Dendritic cell treated with granulocyte-macrophage colony-stimulating factor and Interleukin-4, amounts not matched to agents 40 ng/mL and 50 ng/mL, for 4 days (primary cell): ENCODE data around the gene PEX10.
"Not testable (repeated sequence)": the region's sequence is repeated elsewhere in the genome, so short reads cannot be mapped to it uniquely, and the experiment has no call there.

ENCODE experiments used
- H3K27ac Mint-ChIP-seq: one replicate; pipeline ENCODE4 v1.8.0; 2022; ENCODE audit warnings: mild to moderate bottlenecking, mixed read lengths
- H3K27me3 Mint-ChIP-seq: one replicate; pipeline ENCODE4 v1.8.0; 2022; ENCODE audit warnings: mild to moderate bottlenecking, mixed read lengths
- H3K36me3 Mint-ChIP-seq: one replicate; pipeline ENCODE4 v1.8.0; 2022; ENCODE audit warnings: low read depth, mixed read lengths
- H3K4me1 Mint-ChIP-seq: one replicate; pipeline ENCODE4 v1.8.0; 2022; ENCODE audit warnings: low read depth, mixed read lengths
- H3K4me3 Mint-ChIP-seq: one replicate; pipeline ENCODE4 v1.8.0; 2022; ENCODE audit warnings: mild to moderate bottlenecking, moderate library complexity, mixed read lengths
- H3K9me3 Mint-ChIP-seq: one replicate; pipeline ENCODE4 v1.8.0; 2022; ENCODE audit warnings: mixed read lengths
- intact Hi-C: fragments of 100-400 bp; cut with micrococcal nuclease; formaldehyde crosslinking; loops from one replicate; pipeline ENCODE4 v1.15.0; 2022

PEX10 gene

GRCh38 chr1:2412395-2412772 is at the start of gene PEX10:
Gene PEX10, minus strand, starts transcription at chr1:2412564. Its CDS starts 62 bp downstream, at chr1:2412502.
- Mint-ChIP-seq H3K27ac (peak within 1 kb of the TSS; percentile 79), H3K27me3 (peaks cover 35% of the 10 kb centered on the region), H3K36me3 (peaks cover 30% of the 10 kb centered on the region), H3K9me3 (no peaks in the 10 kb centered on the region), H3K4me1 (peaks cover 44% of the 10 kb centered on the region), H3K4me3 (peak within 1 kb of the TSS; percentile 81)
- intact Hi-C loops = no loop called here

GRCh38 chr1:2460996-2461751 is 48.8 kb upstream of the PEX10 start:
- intact Hi-C loops = no loop called here
- no peak overlapping the region for H3K27ac Mint-ChIP-seq

GRCh38 chr1:2460203-2460602 is 47.8 kb upstream of the PEX10 start:
- H3K4me1 Mint-ChIP-seq = no peaks in the 10 kb centered on the region
- H3K4me3 Mint-ChIP-seq = no peak overlapping the region
- H3K36me3 Mint-ChIP-seq = no peaks in the 10 kb centered on the region
- intact Hi-C loops = no loop called here
- no peak overlapping the region for H3K27ac Mint-ChIP-seq
- H3K9me3 Mint-ChIP-seq = no peaks in the 10 kb centered on the region
- peaks cover 2% of the 10 kb centered on the region for H3K27me3 Mint-ChIP-seq

More at GRCh38 chr1:2460996-2461751, 48.8 kb upstream of the PEX10 start:
- Mint-ChIP-seq H3K36me3 (no peaks in the 10 kb centered on the region), H3K4me3 (no peak overlapping the region), H3K27me3 (peaks cover 2% of the 10 kb centered on the region), H3K4me1 (no peaks in the 10 kb centered on the region), H3K9me3 (no peaks in the 10 kb centered on the region)

DNA sequence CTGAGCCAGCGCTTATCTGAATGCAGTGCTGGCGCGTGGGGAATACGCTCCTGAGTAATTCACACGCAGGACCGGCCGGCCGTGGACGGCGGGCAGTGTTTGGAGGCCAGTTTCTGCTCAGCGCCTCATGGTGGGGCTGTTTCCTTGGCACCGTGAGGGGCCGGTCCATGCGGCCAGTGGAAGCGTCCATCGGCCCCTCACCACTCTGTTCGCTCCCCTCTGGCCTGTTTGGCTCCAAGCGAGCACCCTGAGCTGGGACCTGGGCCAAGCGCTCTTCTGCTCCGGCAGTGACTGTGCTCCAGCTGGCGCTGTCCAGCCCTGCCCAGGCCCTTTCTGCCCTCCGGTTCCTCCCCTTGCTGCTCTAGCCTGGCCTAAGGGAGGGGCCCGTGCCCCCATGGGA is 47.4 kb upstream of the PEX10 start:
- no peaks in the 10 kb centered on the region for H3K9me3 Mint-ChIP-seq
- intact Hi-C loops = no loop called here
- H3K4me1 Mint-ChIP-seq = no peaks in the 10 kb centered on the region
- H3K36me3 Mint-ChIP-seq = no peaks in the 10 kb centered on the region
- H3K4me3 Mint-ChIP-seq = no peak overlapping the region
- H3K27ac Mint-ChIP-seq = no peak overlapping the region
- peaks cover 2% of the 10 kb centered on the region for H3K27me3 Mint-ChIP-seq

DNA sequence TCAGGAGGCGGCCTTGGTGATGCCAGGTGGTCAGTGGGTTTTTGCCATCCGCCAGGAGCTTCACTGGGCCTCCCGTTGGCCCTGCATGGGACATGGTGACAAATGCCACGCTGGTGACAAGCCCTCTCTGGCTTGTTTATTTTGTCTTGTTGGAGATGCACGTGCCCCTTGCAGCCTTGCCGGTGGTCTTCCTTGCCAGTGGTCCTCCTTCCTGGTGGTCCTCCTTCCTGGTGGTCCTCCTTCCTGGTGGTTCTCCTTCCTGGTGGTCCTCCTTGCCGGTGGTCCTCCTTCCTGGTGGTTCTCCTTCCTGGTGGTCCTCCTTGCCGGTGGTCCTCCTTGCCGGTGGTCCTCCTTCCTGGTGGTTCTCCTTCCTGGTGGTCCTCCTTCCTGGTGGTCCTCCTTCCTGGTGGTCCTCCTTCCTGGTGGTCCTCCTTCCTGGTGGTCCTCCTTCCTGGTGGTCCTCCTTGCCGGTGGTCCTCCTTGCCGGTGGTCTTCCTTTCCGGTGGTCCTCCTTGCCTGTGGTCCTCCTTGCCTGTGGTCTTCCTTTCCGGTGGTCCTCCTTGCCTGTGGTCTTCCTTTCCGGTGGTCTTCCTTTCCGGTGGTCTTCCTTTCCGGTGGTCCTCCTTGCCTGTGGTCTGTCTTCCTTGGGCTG is 46.9 kb upstream of the PEX10 start:
- H3K36me3 Mint-ChIP-seq, H3K4me3 Mint-ChIP-seq, intact Hi-C loops, H3K27me3 Mint-ChIP-seq, H3K27ac Mint-ChIP-seq, H3K4me1 Mint-ChIP-seq, H3K9me3 Mint-ChIP-seq: not testable (repeated sequence)

DNA sequence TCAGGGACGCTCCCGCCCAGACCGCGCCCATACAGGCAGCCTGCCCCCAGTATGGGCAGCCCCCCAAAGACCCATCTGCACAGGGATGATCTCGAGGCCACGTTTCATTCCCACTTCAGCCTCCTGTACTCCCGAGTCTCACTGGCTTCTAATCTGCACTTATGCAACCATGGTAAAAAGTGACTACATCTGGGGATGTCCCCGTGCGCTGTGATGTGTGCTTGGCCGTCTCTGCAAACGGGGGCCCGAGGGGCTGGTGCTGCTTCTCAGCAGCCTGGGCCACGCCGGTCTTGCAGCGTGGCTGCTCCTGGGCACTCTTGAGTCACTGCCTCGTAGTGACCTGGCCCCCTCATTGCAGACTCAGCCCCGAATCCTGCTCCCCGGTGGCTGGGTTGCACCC is 46.3 kb upstream of the PEX10 start:
- intact Hi-C loops = no loop called here
- H3K4me3 Mint-ChIP-seq = no peak overlapping the region
- no peaks in the 10 kb centered on the region for H3K36me3 Mint-ChIP-seq
- no peaks in the 10 kb centered on the region for H3K9me3 Mint-ChIP-seq
- peaks cover 2% of the 10 kb centered on the region for H3K27me3 Mint-ChIP-seq
- no peaks in the 10 kb centered on the region for H3K4me1 Mint-ChIP-seq
- no peak overlapping the region for H3K27ac Mint-ChIP-seq

DNA sequence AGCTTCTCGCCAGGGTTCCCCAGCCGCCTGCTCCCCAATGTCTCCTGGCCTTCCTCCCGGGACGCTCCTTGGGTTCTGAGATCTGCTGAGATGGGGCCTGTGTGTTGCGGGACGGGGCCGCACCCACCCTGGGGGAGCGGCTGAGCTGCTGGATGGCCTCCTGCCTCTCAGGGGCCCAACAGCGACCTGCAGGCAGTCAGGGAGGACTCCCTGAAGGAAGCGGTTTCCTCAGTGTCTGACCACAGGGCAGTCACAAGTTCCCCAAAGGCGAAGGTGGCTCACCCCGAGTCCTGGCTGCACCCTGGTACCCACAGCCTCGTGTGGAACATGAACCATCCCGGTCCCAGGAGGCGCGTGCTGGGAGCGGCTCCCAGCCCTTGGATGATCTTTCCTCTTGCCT is 45.1 kb upstream of the PEX10 start:
- Mint-ChIP-seq H3K9me3 (no peaks in the 10 kb centered on the region), H3K36me3 (no peaks in the 10 kb centered on the region), H3K4me3 (no peak overlapping the region), H3K27me3 (no peaks in the 10 kb centered on the region), H3K27ac (no peak overlapping the region), H3K4me1 (no peaks in the 10 kb centered on the region)
- intact Hi-C loops = no loop called here

- Mint-ChIP-seq H3K27ac (no peak overlapping the region), H3K9me3 (no peaks in the 10 kb centered on the region), H3K27me3 (peaks cover 1% of the 10 kb centered on the region), H3K4me3 (no peak overlapping the region), H3K36me3 (no peaks in the 10 kb centered on the region), H3K4me1 (no peaks in the 10 kb centered on the region)
- intact Hi-C loops = no loop called here
Measured at GRCh38 chr1:2455757-2456156, 43.4 kb upstream of the PEX10 start.

DNA sequence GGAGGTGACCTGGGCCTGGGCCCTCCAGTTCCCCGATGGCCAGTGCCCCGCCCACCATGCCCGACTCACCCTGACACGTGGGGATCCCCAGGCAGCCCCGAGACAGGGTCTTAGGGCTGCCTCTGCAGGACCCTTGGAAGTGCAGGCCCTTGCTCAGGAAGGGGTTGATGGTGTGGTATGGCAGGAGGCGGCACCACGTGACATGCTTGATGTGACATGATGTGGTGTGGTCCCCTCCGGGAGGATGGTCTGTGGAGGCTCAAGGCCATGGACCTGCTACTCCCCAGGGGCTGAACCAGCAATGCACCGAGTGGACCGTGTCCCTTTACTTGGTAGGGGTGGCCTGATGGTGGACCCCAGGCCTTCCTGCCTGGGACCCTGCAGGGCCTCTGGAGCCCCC is 41.9 kb upstream of the PEX10 start:
- Mint-ChIP-seq H3K27ac (no peak overlapping the region), H3K36me3 (no peaks in the 10 kb centered on the region), H3K9me3 (no peaks in the 10 kb centered on the region), H3K4me1 (no peaks in the 10 kb centered on the region), H3K27me3 (peaks cover 1% of the 10 kb centered on the region), H3K4me3 (no peak overlapping the region)
- intact Hi-C loops = no loop called here

GRCh38 chr1:2452932-2453315 is 40.6 kb upstream of the PEX10 start:
- Mint-ChIP-seq H3K4me1 (no peaks in the 10 kb centered on the region), H3K9me3 (no peaks in the 10 kb centered on the region), H3K36me3 (no peaks in the 10 kb centered on the region), H3K4me3 (no peak overlapping the region), H3K27me3 (peaks cover 4% of the 10 kb centered on the region), H3K27ac (no peak overlapping the region)
- intact Hi-C loops = no loop called here

GRCh38 chr1:2452201-2452931 is 40.0 kb upstream of the PEX10 start:
- no peaks in the 10 kb centered on the region for H3K36me3 Mint-ChIP-seq
- intact Hi-C loops = no loop called here
- H3K9me3 Mint-ChIP-seq = no peaks in the 10 kb centered on the region
- H3K27me3 Mint-ChIP-seq = peaks cover 7% of the 10 kb centered on the region
- no peak overlapping the region for H3K4me3 Mint-ChIP-seq
- H3K27ac Mint-ChIP-seq = no peak overlapping the region
- no peaks in the 10 kb centered on the region for H3K4me1 Mint-ChIP-seq

GRCh38 chr1:2451741-2452140 is 39.4 kb upstream of the PEX10 start:
- no peak overlapping the region for H3K27ac Mint-ChIP-seq
- H3K36me3 Mint-ChIP-seq = no peaks in the 10 kb centered on the region
- no peaks in the 10 kb centered on the region for H3K9me3 Mint-ChIP-seq

GRCh38 chr1:2449636-2450454 is 37.5 kb upstream of the PEX10 start:
- Mint-ChIP-seq H3K4me1 (no peaks in the 10 kb centered on the region), H3K36me3 (no peaks in the 10 kb centered on the region), H3K27ac (no peak overlapping the region), H3K27me3 (peaks cover 20% of the 10 kb centered on the region), H3K4me3 (no peak overlapping the region), H3K9me3 (no peaks in the 10 kb centered on the region)
- intact Hi-C loops = no loop called here

More at GRCh38 chr1:2451741-2452140, 39.4 kb upstream of the PEX10 start:
- Mint-ChIP-seq H3K4me1 (no peaks in the 10 kb centered on the region), H3K4me3 (no peak overlapping the region), H3K27me3 (peaks cover 13% of the 10 kb centered on the region)
- intact Hi-C loops = no loop called here

- intact Hi-C loops = no loop called here
Measured at GRCh38 chr1:2448098-2448445, 35.7 kb upstream of the PEX10 start.

More at GRCh38 chr1:2448098-2448445, 35.7 kb upstream of the PEX10 start:
- Mint-ChIP-seq H3K9me3 (no peaks in the 10 kb centered on the region), H3K4me1 (no peaks in the 10 kb centered on the region), H3K36me3 (no peaks in the 10 kb centered on the region), H3K4me3 (no peak overlapping the region), H3K27me3 (peaks cover 33% of the 10 kb centered on the region), H3K27ac (no peak overlapping the region)
